H1 (cell line): Measurements from ENCODE around the gene TBC1D22A. TPM values are rescaled to one million over a fixed set of nuclear protein-coding genes. Genes with fewer than 3 reads are reported as not detected.

Experiments
- TBP ChIP-seq: IDR thresholded peaks from 2 replicates; pipeline ENCODE4 v1.6.1; 2011; ENCODE audit warnings: low read depth, low read length, improper control_type of control experiment
- polyA plus RNA-seq, 7 experiments: library from polyadenylated mRNA; depleted of rRNA in 3 of 7; stranded (reverse) in 5 of 7; unstranded in 2 of 7; fragments of >200 nt in 5 of 7; fragments of 200-250 nt in 2 of 7; gene quantifications; 1 replicate in 5 of 7; 2 replicates in 1 of 7; 4 replicates in 1 of 7; pipeline versions ENCODE4 v1.2.1 to v1.2.3, GENCODE V29; 2011 to 2013; ENCODE audit warnings: missing spikeins in 2 of 7, mixed read lengths in 2 of 7
- total RNA-seq: library from RNA; stranded (reverse); fragmentation: NEBNext Ultra II Directional; extraction: Animal tissue kit (Norgen Biotek cat#: 25700); gene quantifications from 2 replicates; pipeline ENCODE4 v1.2.1, GENCODE V29; 2021
- TF ChIP-seq, protein P1 (sequence below): IDR thresholded peaks from 2 replicates; pipeline ENCODE4 v1.6.1; 2011; ENCODE audit warnings: low read length, improper control_type of control experiment

The TBC1D22A gene
- total and polyA plus RNA-seq, 2 of the 8 experiments (the other 6 are each of a cell fraction or from before 2014, with no cell fraction given), result 11.9 to 18.4 TPM

DNA sequence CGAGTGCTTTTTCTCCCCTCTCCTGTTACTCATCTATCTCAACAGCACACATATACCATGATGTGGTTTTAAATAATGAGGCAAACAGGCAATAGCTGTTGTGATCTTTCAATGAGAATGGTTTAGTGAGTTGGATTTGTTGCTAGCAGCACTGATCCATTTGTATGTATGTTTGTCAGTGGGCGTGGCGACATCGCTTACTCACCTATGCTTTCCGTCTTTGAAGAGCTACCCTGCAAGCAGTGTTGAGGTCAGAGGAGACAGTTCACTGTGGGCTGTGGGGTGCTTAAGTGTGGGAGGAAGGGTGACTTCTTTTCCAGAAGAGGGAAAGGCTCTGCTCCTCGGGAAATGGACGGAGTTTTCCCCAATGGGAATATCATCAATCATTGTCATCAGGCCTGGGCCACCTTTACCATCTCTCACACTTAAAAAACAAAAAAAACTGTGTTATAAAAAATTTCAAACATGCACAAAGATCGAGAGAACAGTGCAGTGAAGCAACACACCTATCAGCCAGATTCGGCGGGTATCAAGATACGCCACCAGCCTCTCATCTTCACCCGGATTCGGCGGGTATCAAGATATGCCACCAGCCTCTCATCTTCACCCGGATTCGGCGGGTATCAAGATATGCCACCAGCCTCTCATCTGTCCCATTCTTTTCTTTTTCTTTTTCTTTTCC lies 83.8 kb downstream of the TBC1D22A start (continued):
- TF ChIP-seq, protein P1, sequence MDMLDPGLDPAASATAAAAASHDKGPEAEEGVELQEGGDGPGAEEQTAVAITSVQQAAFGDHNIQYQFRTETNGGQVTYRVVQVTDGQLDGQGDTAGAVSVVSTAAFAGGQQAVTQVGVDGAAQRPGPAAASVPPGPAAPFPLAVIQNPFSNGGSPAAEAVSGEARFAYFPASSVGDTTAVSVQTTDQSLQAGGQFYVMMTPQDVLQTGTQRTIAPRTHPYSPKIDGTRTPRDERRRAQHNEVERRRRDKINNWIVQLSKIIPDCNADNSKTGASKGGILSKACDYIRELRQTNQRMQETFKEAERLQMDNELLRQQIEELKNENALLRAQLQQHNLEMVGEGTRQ, result no peak
- no peak for TF ChIP-seq TBP
